GM18870 (cell line): ENCODE data around the gene EIF3A.
"Not testable (repeated sequence)": the region's sequence is repeated elsewhere in the genome, so short reads cannot be mapped to it uniquely, and the experiment has no call there.

Experiments
- ATAC-seq: cut with Tn5 transposase; IDR thresholded peaks from one replicate; pipeline ENCODE4 v1.9.1; 2021; ENCODE audit warnings: moderate library complexity; ENCODE audit not compliant: unreplicated experiment

EIF3A gene

DNA sequence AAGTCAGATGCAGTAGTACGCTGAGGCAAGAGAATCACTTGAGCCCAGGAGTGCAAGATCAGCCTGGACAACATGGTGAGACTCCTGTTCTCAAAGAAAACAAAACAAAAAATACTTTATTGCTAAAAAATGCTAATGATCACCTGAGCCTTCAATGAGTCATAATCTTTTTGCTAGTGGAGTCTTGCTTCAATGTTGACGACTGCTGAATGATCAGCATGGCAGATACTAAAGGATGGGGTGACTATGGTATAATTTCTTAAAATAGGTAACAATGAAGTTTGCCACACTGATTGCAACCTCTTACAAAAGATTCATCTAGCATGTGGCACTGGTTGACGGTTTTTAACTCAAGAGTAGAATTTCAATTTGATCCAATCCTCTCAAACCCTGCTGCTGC, 28.8 kb downstream of the EIF3A start:
- ATAC-seq: no peak

DNA sequence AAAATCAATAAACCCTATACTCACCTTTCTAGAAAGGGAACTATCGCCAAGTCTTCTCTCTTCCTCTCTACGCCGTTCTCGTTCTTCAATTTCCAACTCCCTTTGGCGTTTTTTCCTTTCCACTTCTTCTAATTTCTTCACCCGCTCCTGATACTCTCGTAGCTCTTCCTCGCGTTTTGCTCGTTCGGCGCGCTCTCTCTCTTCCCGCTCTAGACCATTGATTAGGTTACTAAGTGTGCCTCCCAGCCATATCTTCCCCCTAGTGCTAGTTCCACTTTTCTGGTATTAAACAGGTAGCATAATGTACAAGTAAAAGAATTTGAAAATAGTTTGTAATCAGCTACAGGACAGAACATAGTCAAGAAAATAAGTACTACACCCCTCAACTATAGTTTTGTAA, 30.8 kb downstream of the EIF3A start:
- no peak for ATAC-seq

DNA sequence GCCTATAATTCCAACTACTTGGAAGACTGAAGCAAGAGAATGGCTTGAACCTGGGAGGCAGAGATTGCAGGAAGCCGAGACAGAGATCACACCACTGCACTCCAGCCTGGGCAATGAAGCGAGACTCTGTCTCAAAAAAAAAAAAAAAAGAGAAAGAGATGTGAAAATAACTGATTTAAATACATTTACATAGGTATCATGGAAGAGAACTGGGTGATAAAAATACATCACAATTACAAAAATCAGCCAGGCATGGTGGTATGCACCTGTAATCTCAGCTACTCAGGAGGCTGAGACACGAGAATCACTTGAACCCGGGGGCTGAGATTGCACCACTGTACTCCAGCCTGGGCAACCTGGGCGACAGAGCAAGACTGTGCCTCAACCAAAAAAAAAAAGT, 31.3 kb downstream of the EIF3A start:
- ATAC-seq: no peak

DNA sequence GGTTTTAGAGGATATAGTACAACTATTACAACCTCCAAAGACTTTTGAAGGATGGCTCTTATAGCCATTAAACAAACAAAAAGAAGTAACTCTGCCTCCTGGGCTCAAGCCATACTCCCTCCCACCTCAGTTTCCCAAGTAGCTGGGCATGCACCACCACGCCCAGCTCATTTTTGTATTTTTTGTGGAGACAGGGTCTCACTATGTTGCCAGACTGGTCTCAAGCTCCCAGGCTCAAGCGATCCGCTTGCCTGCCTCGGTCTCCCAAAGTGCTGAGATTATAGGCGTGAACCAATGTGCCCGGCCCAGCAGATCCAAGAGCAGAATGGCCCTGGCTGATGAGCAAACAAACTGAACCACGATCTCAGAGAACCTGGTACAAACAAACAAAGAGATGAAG, 35.1 kb downstream of the EIF3A start:
- ATAC-seq: no peak

- ATAC-seq: no peak
Observed at GRCh38 chr10:119042169-119042568, 38.4 kb downstream of the EIF3A start.

DNA sequence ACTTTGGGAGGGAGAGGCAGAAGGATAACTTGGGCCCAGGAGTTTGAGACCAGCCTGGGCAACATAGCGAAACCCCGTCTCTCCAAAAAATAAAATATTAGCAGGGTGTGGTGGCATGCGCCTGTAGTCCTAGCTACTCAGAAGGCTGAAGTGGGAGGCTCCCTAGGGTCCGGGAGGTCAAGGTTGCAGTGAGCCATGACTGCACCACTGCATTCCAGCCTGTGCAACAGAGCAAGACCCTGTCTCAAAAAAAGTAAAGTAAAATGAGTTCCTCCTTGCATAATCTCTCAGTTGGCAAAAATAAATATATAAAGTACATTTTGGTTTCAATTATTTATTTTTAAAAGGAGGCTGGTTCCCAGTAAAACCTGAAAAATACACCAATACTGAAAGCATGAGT, 39.3 kb downstream of the EIF3A start:
- no peak for ATAC-seq

- no peak for ATAC-seq
Observed at GRCh38 chr10:119039161-119039560, 41.5 kb downstream of the EIF3A start.

DNA sequence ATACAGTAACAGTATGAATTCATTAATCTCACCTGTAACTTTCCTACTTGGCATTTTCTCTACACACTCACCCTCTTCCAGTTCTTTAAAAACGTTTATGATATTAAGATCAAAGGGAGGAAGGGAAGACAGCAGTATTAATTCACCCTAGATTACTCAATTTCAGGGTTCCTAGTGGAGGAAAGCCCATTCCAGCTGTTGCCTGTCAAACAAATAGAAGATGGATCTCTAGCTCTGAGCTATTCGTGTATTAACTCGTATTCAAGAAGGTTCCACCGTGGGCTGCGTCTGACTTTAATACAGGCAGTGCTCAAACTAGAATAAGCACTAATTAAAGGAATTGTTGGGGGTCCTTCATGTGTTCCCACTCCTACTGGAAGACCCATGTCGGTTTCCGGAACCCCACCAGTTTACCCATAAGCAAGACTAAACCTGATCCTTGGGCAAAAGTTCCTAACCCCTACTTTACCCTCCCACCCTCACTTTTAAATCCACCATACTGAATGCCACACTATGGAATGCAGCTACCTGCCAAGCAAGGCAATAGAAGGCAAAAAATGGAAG, 49.0 kb downstream of the EIF3A start:
- ATAC-seq: no peak

GRCh38 chr10:119030421-119031250, 50.0 kb downstream of the EIF3A start:
- peak; percentile 70 for ATAC-seq

DNA sequence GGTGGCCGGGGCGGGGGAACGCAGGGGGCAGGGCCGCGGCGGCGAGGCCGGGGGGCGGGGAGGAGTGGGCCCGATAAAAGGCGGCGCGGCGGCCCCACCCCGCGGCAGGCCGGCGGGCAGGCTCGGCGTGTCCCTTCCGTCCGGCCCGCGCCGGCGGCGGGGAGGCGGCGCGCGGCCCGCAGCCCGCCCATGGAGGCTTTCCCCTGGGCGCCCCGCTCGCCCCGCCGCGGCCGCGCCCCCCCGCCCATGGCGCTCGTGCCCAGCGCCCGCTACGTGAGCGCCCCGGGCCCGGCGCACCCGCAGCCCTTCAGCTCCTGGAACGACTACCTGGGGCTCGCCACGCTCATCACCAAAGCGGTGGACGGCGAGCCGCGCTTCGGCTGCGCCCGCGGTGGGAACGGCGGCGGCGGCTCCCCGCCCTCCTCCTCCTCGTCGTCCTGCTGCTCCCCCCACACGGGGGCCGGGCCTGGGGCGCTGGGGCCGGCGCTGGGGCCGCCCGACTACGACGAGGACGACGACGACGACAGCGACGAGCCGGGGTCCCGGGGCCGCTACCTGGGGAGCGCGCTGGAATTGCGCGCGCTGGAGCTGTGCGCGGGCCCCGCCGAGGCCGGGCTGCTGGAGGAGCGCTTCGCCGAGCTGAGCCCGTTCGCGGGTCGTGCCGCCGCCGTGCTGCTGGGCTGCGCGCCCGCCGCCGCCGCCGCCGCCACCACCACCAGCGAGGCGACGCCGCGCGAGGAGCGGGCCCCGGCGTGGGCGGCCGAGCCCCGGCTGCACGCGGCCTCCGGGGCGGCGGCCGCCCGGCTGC, 50.8 kb downstream of the EIF3A start, which contains the start of gene NANOS1:
NANOS1 (plus strand) TSS at position 102 of the 808 bp plus-strand sequence; CDS start at position 190, 88 bp downstream.
- peak; percentile 2 for ATAC-seq

- no peak for ATAC-seq
Observed at GRCh38 chr10:119028900-119029612, 51.6 kb downstream of the EIF3A start.

DNA sequence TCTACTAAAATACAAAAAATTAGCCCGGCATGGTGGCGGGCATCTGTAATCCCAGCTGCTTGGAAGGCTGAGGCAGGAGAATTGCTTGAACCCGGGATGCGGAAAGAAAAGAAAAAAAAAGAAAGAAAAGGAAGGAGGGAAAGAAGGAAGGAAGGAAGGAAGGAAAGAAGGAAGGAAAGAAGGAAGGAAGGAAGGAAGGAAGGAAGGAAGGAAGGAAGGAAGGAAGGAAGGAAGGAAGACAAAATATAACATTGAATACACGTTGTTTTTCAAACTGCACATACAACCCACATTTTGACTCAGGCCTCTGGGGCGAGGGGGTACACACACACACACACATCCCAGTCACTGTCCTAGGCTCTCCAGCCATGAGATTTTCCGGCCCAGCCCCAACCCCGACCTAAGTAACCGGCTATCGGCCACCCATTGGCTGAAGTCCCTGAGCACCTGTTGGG, 52.1 kb downstream of the EIF3A start:
- not testable (repeated sequence) for ATAC-seq

DNA sequence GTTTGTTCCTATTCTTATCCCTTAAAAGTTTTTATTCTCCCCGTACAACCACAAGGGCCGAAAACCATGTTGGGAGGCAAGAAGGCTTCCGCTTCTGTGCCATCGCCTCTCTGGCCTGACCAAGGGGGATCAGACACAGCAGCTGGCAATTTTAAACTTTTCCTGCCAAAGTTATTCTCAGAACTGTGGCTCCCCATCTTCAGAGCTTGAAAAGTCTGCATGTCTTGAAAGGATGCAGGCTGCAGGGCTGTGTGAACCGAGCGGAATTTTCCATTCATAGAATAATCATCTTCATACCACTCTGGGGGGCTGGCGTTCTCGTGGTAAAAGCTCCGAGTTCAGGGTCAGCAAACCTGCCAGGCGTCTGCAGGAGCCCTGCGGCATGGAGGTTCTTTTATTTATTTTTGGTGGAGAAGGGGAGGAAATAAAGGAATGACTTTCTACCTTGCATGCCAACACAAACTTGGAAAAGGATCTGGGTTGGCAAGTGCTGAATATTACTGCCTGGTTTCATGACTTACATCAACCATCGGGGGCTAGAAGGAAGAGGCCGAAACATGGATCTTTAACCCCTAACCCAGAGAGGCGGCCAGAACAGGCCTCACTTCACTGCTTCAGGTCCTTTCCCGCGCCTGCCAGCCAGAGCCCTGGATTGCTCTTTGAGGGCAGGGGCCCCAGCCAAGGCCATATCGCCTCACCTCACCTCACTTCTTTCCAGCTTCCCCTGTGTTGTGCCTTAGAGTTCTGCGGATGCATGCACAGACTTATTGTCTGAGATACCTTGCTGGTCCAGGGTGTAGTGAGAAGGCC, 54.1 kb downstream of the EIF3A start:
- no peak for ATAC-seq

GRCh38 chr10:119025776-119026175, 54.8 kb downstream of the EIF3A start:
- no peak for ATAC-seq

DNA sequence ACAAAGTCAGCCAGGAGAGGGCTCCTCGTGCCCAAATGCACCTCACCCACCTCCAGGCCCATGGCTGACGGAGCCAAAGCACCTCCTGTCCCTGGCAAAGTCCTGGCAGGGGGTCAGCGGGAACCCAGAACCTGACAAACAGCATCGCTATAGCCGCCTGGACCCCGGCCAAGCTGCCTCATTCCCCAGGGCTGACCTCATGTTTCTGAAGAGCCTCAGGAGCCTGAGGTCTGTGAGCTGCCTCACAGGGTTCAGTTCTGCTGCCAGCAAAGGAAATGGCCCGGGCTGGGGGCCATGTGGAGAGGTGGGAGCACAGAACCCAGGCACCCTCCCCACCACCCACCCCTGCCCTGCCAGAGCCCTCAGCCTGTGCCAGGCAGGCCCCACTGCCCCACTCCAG, 55.3 kb downstream of the EIF3A start:
- no peak for ATAC-seq

- ATAC-seq: no peak
Observed at GRCh38 chr10:119024882-119025281, 55.7 kb downstream of the EIF3A start.

GRCh38 chr10:119023553-119023868, 57.1 kb downstream of the EIF3A start:
- no peak for ATAC-seq

GRCh38 chr10:119022846-119023552, 57.6 kb downstream of the EIF3A start:
- no peak for ATAC-seq

GRCh38 chr10:119020627-119020946, 60.0 kb downstream of the EIF3A start:
- ATAC-seq: no peak

GRCh38 chr10:119007211-119007574, 73.4 kb downstream of the EIF3A start:
- ATAC-seq: no peak
